HK-2 (cell line): Measurements from ENCODE around the gene CCR2.

ENCODE experiments used
- DNase-seq: peaks from one replicate; pipeline ENCODE4 v3.0.0-alpha.2; 2018; ENCODE audit not compliant: unreplicated experiment

Gene CCR2

GRCh38 chr3:46354984-46355383, 1.1 kb downstream of the CCR2 start:
- DNase-seq: no peak

DNA sequence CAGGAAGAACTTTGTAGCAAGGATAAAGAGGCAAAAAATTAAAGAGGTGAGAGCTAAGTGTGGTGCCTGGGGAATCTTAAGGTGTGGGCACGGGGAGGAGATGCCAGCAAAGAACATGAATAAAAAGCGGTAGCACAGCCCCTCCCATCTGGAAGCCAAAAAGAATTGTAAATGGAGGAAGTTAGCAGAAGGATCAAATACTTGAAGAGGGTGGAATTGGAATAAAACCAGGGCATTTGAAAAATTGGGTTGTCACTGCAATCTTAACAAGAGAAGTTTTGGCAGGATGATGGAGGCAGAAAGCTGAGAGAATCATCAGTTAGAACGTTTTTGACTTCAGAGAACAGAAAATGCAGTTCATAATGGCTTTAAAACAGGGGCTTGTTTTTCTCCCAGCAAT, 2.4 kb downstream of the CCR2 start:
- no peak for DNase-seq

- DNase-seq: no peak
These were observed 3.0 kb downstream of the CCR2 start for GRCh38 chr3:46356909-46357308.

DNA sequence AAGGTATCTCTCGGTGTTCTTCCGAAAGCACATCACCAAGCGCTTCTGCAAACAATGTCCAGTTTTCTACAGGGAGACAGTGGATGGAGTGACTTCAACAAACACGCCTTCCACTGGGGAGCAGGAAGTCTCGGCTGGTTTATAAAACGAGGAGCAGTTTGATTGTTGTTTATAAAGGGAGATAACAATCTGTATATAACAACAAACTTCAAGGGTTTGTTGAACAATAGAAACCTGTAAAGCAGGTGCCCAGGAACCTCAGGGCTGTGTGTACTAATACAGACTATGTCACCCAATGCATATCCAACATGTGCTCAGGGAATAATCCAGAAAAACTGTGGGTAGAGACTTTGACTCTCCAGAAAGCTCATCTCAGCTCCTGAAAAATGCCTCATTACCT, 4.6 kb downstream of the CCR2 start:
- DNase-seq: no peak

DNA sequence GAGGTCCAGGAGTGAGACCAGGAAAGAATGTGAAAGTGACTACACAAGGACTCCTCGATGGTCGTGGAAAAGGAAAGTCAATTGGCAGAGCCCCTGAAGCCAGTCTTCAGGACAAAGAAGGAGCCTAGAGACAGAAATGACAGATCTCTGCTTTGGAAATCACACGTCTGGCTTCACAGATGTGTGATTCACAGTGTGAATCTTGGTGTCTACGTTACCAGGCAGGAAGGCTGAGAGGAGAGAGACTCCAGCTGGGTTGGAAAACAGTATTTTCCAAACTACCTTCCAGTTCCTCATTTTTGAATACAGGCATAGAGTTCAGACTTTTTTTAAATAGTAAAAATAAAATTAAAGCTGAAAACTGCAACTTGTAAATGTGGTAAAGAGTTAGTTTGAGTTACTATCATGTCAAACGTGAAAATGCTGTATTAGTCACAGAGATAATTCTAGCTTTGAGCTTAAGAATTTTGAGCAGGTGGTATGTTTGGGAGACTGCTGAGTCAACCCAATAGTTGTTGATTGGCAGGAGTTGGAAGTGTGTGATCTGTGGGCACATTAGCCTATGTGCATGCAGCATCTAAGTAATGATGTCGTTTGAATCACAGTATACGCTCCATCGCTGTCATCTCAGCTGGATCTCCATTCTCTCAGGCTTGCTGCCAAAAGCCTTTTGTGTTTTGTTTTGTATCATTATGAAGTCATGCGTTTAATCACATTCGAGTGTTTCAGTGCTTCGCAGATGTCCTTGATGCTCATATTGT, 6.0 kb downstream of the CCR2 start:
- DNase-seq: no peak

GRCh38 chr3:46360907-46361306, 7.0 kb downstream of the CCR2 start:
- no peak for DNase-seq

DNA sequence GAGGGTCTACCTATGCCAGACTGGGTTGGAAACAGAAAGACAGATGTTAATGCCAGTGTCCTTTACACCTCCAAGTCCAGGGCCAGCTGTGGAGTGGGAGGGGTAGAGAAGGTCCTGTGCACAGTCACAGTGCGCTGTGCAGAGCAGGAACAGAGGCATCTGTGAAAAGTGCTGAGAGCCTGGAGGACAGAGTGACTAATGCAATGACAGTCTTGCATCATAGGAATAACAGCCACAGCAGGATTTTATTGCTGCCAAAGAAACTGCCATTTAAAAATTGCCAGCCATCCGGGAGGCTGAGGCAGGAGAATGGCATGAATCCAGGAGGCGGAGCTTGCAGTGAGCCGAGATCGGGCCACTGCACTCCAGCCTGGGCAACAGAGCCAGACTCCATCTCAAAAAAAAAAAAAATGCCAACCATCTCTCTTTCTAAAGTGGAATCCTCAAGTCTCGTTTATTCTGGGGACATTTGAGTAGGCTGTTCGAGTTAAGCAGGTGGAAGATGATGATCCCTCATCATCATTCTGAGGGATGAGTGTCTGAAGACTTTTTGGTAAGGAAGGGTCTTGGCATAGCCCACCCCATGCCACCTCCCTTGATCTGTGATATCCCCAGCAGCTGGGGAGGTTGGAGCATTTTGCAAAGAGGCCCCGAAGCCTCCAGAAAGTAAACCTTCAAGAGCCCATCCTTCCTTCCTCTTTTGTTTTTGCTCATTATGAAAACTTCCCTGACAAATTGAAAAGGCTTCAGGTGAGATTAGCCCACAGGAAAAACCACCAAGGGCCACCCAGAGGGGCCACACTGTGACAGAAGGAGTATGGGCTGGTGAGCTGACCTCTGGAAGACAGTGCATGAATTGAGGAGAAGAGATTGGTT, 7.7 kb downstream of the CCR2 start:
- DNase-seq: no peak

DNA sequence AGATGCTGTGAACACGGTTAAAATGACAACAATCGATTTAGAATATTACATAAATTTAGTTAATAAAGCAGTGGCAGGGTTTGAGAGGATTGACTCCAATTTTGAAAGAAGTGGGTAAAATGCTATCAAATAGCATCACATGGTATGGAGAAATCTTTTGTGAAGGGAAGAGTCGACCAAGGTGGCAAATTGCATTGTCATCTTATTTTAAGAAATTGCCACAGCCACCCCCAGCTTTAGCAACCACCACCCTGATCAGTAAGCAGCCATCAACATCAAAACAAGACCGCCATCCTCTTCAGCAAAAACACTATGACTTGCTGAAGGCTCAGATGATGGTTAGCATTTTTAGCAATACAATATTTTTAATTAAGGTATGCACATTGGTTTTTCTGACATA, 11.1 kb downstream of the CCR2 start:
- DNase-seq: no peak

- DNase-seq: no peak
These were observed 12.0 kb downstream of the CCR2 start for GRCh38 chr3:46365737-46366524.

DNA sequence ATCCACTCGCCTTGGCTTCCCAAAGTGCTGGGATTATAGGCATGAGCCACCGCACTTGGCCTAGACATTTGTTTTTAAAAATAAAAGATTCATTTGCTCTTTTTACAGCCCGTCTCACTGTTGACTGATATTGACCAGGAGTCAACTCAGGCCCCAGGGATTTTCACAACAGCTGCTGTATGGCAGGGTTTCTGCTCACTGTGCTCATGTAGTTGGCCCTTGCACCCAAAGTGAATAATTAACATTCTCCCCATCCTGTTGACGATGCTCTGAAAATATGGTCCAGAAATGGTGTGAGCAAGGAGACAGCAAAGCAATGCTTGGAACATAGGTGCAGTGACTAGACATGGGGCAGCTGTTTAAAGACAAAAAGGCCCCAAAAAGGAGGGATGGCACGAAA, 13.9 kb downstream of the CCR2 start:
- DNase-seq: no peak

GRCh38 chr3:46368569-46368968, 14.7 kb downstream of the CCR2 start:
- DNase-seq: no peak

DNA sequence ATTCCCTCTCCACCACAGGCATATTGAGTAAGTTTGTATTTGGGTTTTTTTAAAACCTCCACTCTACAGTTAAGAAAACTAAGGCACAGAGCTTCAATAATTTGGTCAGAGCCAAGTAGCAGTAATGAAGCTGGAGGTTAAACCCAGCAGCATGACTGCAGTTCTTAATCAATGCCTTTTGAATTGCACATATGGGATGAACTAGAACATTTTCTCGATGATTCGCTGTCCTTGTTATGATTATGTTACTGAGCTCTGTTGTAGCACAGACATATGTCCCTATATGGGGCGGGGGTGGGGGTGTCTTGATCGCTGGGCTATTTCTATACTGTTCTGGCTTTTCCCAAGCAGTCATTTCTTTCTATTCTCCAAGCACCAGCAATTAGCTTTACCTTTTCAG, 15.2 kb downstream of the CCR2 start:
- no peak for DNase-seq

DNA sequence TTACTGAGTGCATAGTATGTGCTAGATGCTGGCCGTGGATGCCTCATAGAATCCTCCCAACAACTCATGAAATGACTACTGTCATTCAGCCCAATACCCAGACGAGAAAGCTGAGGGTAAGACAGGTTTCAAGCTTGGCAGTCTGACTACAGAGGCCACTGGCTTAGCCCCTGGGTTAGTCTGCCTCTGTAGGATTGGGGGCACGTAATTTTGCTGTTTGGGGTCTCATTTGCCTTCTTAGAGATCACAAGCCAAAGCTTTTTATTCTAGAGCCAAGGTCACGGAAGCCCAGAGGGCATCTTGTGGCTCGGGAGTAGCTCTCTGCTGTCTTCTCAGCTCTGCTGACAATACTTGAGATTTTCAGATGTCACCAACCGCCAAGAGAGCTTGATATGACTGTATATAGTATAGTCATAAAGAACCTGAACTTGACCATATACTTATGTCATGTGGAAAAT, 15.8 kb downstream of the CCR2 start:
- no peak for DNase-seq

DNA sequence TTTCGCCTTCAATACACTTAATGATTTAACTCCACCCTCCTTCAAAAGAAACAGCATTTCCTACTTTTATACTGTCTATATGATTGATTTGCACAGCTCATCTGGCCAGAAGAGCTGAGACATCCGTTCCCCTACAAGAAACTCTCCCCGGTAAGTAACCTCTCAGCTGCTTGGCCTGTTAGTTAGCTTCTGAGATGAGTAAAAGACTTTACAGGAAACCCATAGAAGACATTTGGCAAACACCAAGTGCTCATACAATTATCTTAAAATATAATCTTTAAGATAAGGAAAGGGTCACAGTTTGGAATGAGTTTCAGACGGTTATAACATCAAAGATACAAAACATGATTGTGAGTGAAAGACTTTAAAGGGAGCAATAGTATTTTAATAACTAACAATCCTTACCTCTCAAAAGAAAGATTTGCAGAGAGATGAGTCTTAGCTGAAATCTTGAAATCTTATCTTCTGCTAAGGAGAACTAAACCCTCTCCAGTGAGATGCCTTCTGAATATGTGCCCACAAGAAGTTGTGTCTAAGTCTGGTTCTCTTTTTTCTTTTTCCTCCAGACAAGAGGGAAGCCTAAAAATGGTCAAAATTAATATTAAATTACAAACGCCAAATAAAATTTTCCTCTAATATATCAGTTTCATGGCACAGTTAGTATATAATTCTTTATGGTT, 17.1 kb downstream of the CCR2 start, which contains the start of gene CCR5:
TSS of gene CCR5 (plus strand) at position 108 of the 680 bp plus-strand sequence. CDS start 1,957 bp downstream, outside the sequence.
- DNase-seq: no peak

DNA sequence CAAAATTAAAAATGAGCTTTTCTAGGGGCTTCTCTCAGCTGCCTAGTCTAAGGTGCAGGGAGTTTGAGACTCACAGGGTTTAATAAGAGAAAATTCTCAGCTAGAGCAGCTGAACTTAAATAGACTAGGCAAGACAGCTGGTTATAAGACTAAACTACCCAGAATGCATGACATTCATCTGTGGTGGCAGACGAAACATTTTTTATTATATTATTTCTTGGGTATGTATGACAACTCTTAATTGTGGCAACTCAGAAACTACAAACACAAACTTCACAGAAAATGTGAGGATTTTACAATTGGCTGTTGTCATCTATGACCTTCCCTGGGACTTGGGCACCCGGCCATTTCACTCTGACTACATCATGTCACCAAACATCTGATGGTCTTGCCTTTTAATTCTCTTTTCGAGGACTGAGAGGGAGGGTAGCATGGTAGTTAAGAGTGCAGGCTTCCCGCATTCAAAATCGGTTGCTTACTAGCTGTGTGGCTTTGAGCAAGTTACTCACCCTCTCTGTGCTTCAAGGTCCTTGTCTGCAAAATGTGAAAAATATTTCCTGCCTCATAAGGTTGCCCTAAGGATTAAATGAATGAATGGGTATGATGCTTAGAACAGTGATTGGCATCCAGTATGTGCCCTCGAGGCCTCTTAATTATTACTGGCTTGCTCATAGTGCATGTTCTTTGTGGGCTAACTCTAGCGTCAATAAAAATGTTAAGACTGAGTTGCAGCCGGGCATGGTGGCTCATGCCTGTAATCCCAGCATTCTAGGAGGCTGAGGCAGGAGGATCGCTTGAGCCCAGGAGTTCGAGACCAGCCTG, 17.8 kb downstream of the CCR2 start:
- no peak for DNase-seq

DNA sequence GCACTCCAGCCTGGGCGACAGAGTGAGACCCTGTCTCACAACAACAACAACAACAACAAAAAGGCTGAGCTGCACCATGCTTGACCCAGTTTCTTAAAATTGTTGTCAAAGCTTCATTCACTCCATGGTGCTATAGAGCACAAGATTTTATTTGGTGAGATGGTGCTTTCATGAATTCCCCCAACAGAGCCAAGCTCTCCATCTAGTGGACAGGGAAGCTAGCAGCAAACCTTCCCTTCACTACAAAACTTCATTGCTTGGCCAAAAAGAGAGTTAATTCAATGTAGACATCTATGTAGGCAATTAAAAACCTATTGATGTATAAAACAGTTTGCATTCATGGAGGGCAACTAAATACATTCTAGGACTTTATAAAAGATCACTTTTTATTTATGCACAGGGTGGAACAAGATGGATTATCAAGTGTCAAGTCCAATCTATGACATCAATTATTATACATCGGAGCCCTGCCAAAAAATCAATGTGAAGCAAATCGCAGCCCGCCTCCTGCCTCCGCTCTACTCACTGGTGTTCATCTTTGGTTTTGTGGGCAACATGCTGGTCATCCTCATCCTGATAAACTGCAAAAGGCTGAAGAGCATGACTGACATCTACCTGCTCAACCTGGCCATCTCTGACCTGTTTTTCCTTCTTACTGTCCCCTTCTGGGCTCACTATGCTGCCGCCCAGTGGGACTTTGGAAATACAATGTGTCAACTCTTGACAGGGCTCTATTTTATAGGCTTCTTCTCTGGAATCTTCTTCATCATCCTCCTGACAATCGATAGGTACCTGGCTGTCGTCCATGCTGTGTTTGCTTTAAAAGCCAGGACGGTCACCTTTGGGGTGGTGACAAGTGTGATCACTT, 18.8 kb downstream of the CCR2 start:
- no peak for DNase-seq

GRCh38 chr3:46374755-46375154, 20.8 kb downstream of the CCR2 start:
- no peak for DNase-seq

- no peak for DNase-seq
These were observed 21.3 kb downstream of the CCR2 start for GRCh38 chr3:46375218-46375617.

- DNase-seq: no peak
These were observed 21.9 kb downstream of the CCR2 start for GRCh38 chr3:46375814-46376213.
